ENCODE results near the gene FAM72A.
"Not testable (repeated sequence)": the region's sequence is repeated elsewhere in the genome, so short reads cannot be mapped to it uniquely, and the experiment has no call there.

FAM72A gene

GRCh38 chr1:206202789-206203363, at the start of gene FAM72A:
Gene FAM72A (minus strand): TSS chr1:206202839. CDS start chr1:206202025, 814 bp downstream.
- peak; percentile 63 for DNase-seq (ENCODE audit: extremely low spot score)
- CTCF ChIA-PET, POLR2A ChIA-PET: not testable (repeated sequence)

DNA sequence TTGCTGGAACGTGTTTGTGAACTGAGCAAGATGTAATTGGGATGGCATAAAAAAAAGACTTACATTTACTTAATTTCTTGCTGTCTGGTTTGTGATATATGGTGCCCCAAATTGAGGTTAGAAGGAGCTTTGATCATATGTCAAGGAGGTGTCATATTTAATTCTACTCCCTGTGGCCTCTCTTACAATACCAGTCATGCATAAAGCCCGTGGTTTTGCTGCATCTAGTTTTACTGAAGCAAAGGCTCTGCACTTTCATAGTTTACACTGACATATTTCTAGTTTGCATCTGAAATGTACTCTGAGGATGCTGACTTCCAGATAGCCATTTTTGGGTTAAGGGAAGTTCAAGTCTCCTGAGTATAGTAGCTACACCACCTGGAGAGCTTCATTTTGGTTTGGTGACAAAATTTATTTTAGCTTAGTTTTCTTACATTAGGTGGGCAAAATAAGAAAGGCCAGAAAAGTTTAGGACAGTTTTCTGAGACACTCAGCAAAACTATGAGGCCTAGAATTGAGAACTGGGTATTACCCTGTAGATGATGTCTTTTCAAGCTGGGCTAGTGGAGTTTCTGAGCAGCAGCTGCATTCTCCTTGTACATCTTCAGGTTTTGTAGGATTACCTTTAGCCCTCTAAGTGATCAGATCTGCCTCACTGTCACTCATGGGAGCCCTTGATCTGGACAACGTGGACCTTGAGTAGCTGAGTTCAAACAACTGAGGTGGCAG, 48.5 kb upstream of the FAM72A start:
- CTCF ChIA-PET; DNase-seq (ENCODE audit: extremely low spot score); POLR2A ChIA-PET: not testable (repeated sequence)

DNA sequence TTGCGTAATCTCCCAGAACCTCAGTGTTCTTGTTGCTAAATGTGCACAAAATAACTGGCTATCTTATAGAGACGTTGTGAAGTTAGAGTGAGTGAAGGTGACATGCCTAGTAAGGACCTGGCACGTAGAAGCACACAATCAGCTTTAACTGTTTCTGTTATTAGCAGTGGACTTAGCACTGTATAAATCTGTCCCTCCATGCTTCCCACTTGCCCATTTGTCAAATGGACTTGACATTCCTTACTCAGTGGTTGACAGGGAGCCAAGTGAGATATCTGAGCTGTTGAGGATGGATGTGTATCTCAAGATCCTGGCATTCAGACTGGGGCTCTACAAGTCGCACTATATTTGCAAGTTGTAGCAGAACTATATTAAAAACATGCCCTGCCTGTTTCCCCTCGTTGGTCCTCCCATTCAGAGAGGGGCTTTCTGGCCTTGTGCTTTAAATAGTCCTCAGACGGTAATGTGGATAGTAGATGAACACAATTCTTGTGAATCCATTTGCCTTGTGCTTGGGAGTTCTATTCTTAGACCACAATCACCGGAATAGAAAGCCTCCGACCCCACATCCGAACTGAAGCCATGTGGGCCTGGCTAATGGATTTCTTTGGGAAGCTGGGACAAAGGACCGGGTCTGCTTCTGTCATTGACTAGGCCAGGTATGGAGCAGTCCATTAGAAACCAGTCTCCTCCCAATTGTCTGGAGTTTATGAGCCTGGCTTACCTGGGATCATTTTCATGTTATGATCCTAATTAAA, 43.7 kb upstream of the FAM72A start:
- POLR2A ChIA-PET; DNase-seq (ENCODE audit: extremely low spot score); CTCF ChIA-PET: not testable (repeated sequence)

- CTCF ChIA-PET; POLR2A ChIA-PET; DNase-seq (ENCODE audit: extremely low spot score): not testable (repeated sequence)
Observed at GRCh38 chr1:206245479-206245878, 42.8 kb upstream of the FAM72A start.

GRCh38 chr1:206243335-206243734, 40.7 kb upstream of the FAM72A start:
- POLR2A ChIA-PET; DNase-seq (ENCODE audit: extremely low spot score); CTCF ChIA-PET: not testable (repeated sequence)

- DNase-seq (ENCODE audit: extremely low spot score); CTCF ChIA-PET; POLR2A ChIA-PET: not testable (repeated sequence)
Observed at GRCh38 chr1:206240288-206240687, 37.6 kb upstream of the FAM72A start.

- DNase-seq (ENCODE audit: extremely low spot score); CTCF ChIA-PET; POLR2A ChIA-PET: not testable (repeated sequence)
Observed at GRCh38 chr1:206235190-206235589, 32.6 kb upstream of the FAM72A start.

GRCh38 chr1:206234189-206234916, 31.7 kb upstream of the FAM72A start:
- DNase-seq (ENCODE audit: extremely low spot score); CTCF ChIA-PET; POLR2A ChIA-PET: not testable (repeated sequence)

GRCh38 chr1:206232970-206233645, 30.5 kb upstream of the FAM72A start:
- DNase-seq (ENCODE audit: extremely low spot score); CTCF ChIA-PET; POLR2A ChIA-PET: not testable (repeated sequence)

GRCh38 chr1:206231989-206232388, 29.4 kb upstream of the FAM72A start:
- DNase-seq (ENCODE audit: extremely low spot score); CTCF ChIA-PET; POLR2A ChIA-PET: not testable (repeated sequence)

DNA sequence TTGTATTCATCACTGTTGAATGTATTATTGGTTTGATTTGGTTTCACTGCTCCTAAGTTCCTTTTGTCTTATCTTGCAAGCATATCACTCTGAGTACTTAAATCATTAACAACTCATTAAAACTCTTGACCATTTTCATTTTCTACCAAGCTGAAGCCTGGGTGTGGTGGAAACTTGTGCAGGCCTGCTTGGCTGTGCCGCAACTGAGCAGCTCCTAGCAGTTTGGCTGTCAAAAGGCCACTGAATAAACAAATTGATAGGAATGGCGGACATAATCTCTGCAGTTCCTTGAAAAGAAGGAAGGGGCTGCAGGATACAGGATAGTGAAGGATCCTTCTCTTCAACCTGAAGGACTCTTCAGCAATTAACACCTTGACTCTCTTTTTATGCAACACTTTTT, 26.6 kb upstream of the FAM72A start:
- DNase-seq (ENCODE audit: extremely low spot score); CTCF ChIA-PET; POLR2A ChIA-PET: not testable (repeated sequence)

DNA sequence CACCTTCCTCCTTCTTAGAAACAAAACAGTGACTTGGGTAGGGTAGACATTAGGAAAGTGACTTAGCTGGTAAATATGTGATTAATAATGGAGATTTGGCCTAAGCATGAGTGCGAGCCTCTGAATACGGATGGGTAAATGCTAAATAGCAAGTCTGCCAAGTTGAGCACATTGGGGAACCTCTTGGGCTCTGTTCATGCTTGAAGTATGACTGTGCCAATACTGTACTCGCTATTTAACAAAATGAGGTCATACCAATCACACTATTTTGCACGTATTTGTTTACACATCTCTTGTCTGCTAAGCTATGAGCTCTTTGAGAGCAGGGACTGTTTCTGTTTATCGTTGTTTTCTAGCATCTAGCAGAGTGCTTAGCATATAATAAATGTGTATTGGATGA, 24.2 kb upstream of the FAM72A start:
- CTCF ChIA-PET; POLR2A ChIA-PET; DNase-seq (ENCODE audit: extremely low spot score): not testable (repeated sequence)

GRCh38 chr1:206225386-206225785, 22.7 kb upstream of the FAM72A start:
- CTCF ChIA-PET; DNase-seq (ENCODE audit: extremely low spot score); POLR2A ChIA-PET: not testable (repeated sequence)

DNA sequence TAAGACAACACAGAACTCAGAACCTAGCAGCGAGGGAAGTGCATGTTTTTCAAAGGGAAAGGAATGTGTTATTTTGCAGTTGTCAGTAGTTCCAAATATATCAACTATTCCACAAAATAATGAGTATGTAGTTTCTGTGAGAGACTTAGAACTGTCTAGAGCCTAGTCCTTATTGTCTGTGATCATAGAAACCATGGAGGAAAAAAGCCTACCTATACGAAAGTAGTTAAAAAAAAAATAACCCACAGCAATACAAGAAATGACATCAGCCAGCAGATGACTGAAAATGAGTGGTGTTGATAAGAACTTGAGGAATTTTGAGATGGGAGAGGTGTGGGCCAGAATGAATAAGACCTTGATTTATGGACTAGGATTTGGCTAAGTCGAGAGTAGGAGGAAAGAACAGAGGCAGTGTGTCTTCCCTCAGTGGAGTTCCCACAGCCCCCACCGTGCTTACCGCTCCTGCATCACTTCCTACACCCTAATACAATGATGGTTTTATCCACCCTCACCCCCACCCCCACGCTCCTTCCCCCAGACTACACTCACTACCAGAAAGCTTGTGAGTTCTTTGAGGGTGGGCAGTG, 21.6 kb upstream of the FAM72A start:
- CTCF ChIA-PET; POLR2A ChIA-PET; DNase-seq (ENCODE audit: extremely low spot score): not testable (repeated sequence)

- POLR2A ChIA-PET; DNase-seq (ENCODE audit: extremely low spot score); CTCF ChIA-PET: not testable (repeated sequence)
Observed at GRCh38 chr1:206221585-206221984, 18.9 kb upstream of the FAM72A start.

DNA sequence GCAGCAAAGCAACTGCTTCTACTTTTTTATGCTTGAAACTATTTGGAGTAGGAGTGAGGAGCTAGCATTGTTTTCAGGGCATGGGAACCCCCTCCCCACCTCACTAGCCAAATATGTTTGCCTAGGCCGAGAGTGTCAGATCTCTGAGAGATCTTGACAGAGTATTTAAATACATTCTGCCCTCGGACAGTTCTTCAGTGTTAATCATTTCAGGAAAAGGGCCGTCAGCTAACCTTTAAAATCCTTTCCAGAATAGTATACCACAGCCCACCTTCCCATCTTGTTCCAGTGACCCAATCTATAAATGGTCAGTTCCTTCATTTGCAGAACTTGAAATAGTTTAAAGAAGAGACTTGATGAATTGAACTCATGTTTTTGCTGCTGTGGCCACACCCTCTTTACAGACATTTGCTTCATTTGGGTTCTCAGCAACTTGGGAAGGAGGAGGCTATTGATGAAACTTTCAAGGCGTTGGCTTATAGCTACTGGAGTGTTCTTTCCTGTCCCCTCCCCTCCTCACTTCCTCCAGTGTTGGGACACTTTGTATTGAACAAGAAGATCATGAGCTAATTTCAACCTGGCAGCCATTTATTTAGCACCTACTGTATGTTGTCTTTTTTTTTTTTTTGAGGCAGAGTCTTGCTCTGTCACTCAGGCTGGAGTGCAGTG, 17.8 kb upstream of the FAM72A start:
- CTCF ChIA-PET; POLR2A ChIA-PET; DNase-seq (ENCODE audit: extremely low spot score): not testable (repeated sequence)

DNA sequence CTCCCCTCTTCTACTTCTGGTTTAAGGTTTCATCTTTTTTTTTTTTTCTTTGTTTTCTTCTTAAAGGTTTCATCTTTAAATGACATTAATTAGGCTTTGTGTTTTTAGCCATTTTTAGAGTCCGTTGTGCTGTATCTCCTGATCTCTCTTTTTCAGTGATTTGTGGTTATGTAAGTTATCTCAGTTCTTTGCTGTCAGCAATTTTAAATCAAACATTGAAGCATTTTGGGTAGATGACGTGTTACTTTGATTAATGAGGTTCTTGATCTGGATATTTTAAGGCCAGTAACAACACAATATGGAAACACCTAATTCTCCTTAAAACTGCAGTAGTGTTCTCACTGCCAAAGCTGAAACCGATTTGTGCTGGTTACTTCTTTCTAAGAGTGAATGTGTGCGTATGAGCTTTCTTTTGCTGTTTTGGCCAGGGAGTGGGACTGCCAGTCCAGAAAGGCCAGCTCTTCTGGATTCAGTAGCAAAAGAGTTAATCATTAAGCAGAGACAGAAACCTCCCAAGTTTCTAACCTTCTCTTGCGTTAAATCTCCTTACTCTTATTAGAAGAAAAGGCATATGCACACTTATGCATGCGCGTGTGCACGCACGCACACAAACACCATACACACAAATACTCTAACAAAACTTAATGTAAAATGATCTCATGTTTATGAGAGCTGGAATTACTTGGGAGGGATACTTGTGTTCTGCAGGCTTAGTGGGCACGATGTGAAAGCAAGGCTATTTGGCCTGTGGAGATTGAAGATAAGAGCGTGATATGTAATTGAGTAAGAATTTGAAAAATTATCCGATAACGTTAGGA, 17.1 kb upstream of the FAM72A start:
- CTCF ChIA-PET; POLR2A ChIA-PET; DNase-seq (ENCODE audit: extremely low spot score): not testable (repeated sequence)
